ENCODE measurements around the gene NAB2. TPM values are rescaled to one million over a fixed set of nuclear protein-coding genes. Genes with fewer than 3 reads are reported as not detected.

The NAB2 gene
- total RNA-seq, 1 experiment from 2014 or later = 17.4 TPM

DNA sequence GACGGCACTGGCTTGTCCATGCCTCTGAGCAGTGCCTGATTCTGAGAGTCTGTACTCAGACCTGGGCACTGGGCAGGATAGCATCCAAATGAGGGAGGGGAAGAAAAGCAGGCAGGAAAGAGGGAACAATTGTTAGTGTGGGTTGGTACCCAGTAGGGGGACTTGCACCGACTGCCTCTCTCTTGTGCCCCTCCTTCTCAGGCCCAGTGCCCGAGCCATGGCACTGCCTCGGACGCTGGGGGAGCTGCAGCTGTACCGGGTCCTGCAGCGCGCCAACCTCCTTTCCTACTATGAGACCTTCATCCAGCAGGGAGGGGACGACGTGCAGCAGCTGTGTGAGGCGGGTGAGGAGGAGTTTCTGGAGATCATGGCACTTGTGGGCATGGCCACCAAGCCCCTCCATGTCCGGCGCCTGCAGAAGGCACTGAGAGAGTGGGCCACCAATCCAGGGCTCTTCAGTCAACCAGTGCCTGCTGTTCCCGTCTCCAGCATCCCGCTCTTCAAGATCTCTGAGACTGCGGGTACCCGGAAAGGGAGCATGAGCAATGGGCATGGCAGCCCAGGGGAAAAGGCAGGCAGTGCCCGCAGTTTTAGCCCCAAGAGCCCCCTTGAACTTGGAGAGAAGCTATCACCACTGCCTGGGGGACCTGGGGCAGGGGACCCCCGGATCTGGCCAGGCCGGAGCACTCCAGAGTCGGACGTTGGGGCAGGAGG, 2.2 kb downstream of the NAB2 start:
- peak overlapping the region; percentile 99 for H3K4me2 ChIP-seq (ENCODE audit: low read length)
- no peaks in the 10 kb centered on the region for H3K9me3 ChIP-seq (ENCODE audit: low read length)
- no peaks in the 10 kb centered on the region for H4K20me1 ChIP-seq (ENCODE audit: low read length)
- DNase-seq (no peak), ATAC-seq (no peak)
- no peak overlapping the region for H3K9ac ChIP-seq (ENCODE audit: low read length)
- TF ChIP-seq EZH2 (IDR thresholded peaks at IDR 0.05; ENCODE audit: low read length, unreplicated experiment) (no peak), EZH2phosphoT487 (IDR thresholded peaks at IDR 0.05; ENCODE audit: borderline replicate concordance, low read length) (no peak)
- BruUV-seq (replicated peaks) = no TSS peak
- H3K4me3 ChIP-seq (ENCODE audit: low read length) = 0 out of 2 replicates have a peak overlapping the region, but pooled peaks have one; percentile 29
- no peaks in the 10 kb centered on the region for H3K27me3 ChIP-seq (ENCODE audit: low read length)
- H3K4me1 ChIP-seq (ENCODE audit: insufficient read depth, low read length) = peaks cover 16% of the 10 kb centered on the region
- CTCF ChIA-PET = no interaction called here
- H3K27ac ChIP-seq (ENCODE audit: low read length) = no peak overlapping the region
- H2AFZ ChIP-seq (ENCODE audit: low read length) = no peak overlapping the region
- intact Hi-C loops (cut with micrococcal nuclease) = no loop called here
- POLR2A ChIA-PET (ENCODE audit: unreplicated experiment) = no interaction called here
- peaks cover 19% of the 10 kb centered on the region for H3K79me2 ChIP-seq (ENCODE audit: low read length)
- no peaks in the 10 kb centered on the region for H3K9me2 ChIP-seq (replicated peaks; ENCODE audit: low read length)
- H3K36me3 ChIP-seq (ENCODE audit: low read depth, low read length) = no peaks in the 10 kb centered on the region
- H3F3A ChIP-seq (ENCODE audit: low read length, unreplicated experiment) = peaks cover 6% of the 10 kb centered on the region

DNA sequence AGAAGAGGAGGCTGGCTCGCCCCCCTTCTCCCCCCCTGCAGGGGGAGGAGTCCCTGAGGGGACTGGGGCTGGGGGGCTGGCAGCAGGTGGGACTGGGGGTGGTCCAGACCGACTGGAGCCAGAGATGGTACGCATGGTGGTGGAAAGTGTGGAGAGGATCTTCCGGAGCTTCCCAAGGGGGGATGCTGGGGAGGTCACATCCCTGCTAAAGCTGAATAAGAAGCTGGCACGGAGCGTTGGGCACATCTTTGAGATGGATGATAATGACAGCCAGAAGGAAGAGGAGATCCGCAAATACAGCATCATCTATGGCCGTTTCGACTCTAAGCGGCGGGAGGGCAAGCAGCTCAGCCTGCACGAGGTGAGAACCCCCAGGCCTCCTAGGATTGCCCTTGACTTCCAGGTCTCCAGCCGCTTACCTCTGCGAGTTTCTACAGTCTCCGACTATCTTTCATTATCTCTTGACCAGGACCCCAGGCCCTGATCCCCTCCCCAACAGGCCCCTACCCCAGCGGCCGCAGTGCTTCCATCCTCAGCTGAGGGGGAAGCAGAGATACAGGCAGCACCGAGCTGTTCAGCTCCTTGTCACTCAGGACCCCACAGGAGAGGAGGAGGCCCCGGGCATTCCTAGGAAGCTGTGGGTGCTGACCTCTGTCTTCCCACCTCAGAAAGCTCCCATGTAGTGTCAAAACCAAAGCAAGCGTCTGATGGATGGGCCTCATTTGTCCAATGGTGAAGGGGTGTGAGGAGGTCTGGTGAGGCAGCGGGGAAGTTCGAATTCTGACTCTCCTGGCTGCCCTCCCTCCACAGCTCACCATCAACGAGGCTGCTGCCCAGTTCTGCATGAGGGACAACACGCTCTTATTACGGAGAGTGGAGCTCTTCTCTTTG, 3.0 kb downstream of the NAB2 start:
- no peak overlapping the region for H3K4me3 ChIP-seq (ENCODE audit: low read length)
- TF ChIP-seq EZH2 (IDR thresholded peaks at IDR 0.05; ENCODE audit: low read length, unreplicated experiment) = no peak
- no peak for TF ChIP-seq EZH2phosphoT487 (IDR thresholded peaks at IDR 0.05; ENCODE audit: borderline replicate concordance, low read length)
- TF ChIP-seq, protein P1, sequence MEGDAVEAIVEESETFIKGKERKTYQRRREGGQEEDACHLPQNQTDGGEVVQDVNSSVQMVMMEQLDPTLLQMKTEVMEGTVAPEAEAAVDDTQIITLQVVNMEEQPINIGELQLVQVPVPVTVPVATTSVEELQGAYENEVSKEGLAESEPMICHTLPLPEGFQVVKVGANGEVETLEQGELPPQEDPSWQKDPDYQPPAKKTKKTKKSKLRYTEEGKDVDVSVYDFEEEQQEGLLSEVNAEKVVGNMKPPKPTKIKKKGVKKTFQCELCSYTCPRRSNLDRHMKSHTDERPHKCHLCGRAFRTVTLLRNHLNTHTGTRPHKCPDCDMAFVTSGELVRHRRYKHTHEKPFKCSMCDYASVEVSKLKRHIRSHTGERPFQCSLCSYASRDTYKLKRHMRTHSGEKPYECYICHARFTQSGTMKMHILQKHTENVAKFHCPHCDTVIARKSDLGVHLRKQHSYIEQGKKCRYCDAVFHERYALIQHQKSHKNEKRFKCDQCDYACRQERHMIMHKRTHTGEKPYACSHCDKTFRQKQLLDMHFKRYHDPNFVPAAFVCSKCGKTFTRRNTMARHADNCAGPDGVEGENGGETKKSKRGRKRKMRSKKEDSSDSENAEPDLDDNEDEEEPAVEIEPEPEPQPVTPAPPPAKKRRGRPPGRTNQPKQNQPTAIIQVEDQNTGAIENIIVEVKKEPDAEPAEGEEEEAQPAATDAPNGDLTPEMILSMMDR (conservative IDR thresholded peaks at IDR 0.05; ENCODE audit: low read depth, low read length) = no peak
- no peaks in the 10 kb centered on the region for H3K27me3 ChIP-seq (ENCODE audit: low read length)
- peaks cover 19% of the 10 kb centered on the region for H3K79me2 ChIP-seq (ENCODE audit: low read length)
- no peak for DNase-seq
- ChIA-PET POLR2A (ENCODE audit: unreplicated experiment) (no interaction called here), CTCF (interaction anchor here (0.6 kb wide), 1 partner anchor 13 kb away, joined by 3 read pairs; the partner anchor contains the start of gene NEMP1)
- no peaks in the 10 kb centered on the region for H3K9me2 ChIP-seq (replicated peaks; ENCODE audit: low read length)
- H2AFZ ChIP-seq (ENCODE audit: low read length) = no peak overlapping the region
- no peak for ATAC-seq
- H3F3A ChIP-seq (ENCODE audit: low read length, unreplicated experiment) = peaks cover 6% of the 10 kb centered on the region
- no peaks in the 10 kb centered on the region for H4K20me1 ChIP-seq (ENCODE audit: low read length)
- peaks cover 8% of the 10 kb centered on the region for H3K4me1 ChIP-seq (ENCODE audit: insufficient read depth, low read length)
- H3K9ac ChIP-seq (ENCODE audit: low read length) = no peak overlapping the region
- H3K4me2 ChIP-seq (ENCODE audit: low read length) = no peak overlapping the region
- H3K36me3 ChIP-seq (ENCODE audit: low read depth, low read length) = no peaks in the 10 kb centered on the region
- intact Hi-C loops (cut with micrococcal nuclease) = no loop called here
- no peaks in the 10 kb centered on the region for H3K9me3 ChIP-seq (ENCODE audit: low read length)
- H3K27ac ChIP-seq (ENCODE audit: low read length) = no peak overlapping the region
- no TSS peak for BruUV-seq (replicated peaks)

DNA sequence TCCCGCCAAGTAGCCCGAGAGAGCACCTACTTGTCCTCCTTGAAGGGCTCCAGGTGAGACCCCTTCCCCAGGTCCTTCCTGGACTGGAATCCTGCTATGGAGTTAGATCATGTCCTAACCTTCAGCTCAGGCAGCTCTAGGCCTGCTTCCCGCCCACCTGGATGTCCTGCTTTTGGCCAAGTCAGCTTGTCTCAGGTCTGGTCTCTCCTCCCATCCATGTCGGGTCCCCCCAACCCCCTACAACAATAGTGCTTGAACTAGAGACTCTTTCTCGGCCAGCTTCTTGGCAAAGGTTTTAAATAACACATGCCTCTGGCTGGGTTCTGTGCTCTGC, 3.6 kb downstream of the NAB2 start:
- ChIA-PET POLR2A (ENCODE audit: unreplicated experiment) (no interaction called here), CTCF (interaction anchor here (0.6 kb wide), 1 partner anchor 14 kb away, joined by 3 read pairs; the partner anchor contains the start of gene NEMP1)
- Histone ChIP-seq H3K79me2 (ENCODE audit: low read length) (peaks cover 19% of the 10 kb centered on the region), H3K4me3 (ENCODE audit: low read length) (no peak overlapping the region), H3K27me3 (ENCODE audit: low read length) (no peaks in the 10 kb centered on the region), H3K27ac (ENCODE audit: low read length) (no peak overlapping the region), H4K20me1 (ENCODE audit: low read length) (no peaks in the 10 kb centered on the region), H3K4me2 (ENCODE audit: low read length) (no peak overlapping the region), H3K36me3 (ENCODE audit: low read depth, low read length) (no peaks in the 10 kb centered on the region), H3K9me2 (replicated peaks; ENCODE audit: low read length) (no peaks in the 10 kb centered on the region), H3K9me3 (ENCODE audit: low read length) (no peaks in the 10 kb centered on the region), H3K9ac (ENCODE audit: low read length) (no peak overlapping the region), H3F3A (ENCODE audit: low read length, unreplicated experiment) (peaks cover 6% of the 10 kb centered on the region), H3K4me1 (ENCODE audit: insufficient read depth, low read length) (peaks cover 8% of the 10 kb centered on the region), H2AFZ (ENCODE audit: low read length) (no peak overlapping the region)
- intact Hi-C loops (cut with micrococcal nuclease) = no loop called here
- no TSS peak for BruUV-seq (replicated peaks)
- DNase-seq (no peak), ATAC-seq (no peak)
- TF ChIP-seq, protein P1 (conservative IDR thresholded peaks at IDR 0.05; ENCODE audit: low read depth, low read length) = no peak
